ENCODE data around the gene C17orf113.

C17orf113 gene

DNA sequence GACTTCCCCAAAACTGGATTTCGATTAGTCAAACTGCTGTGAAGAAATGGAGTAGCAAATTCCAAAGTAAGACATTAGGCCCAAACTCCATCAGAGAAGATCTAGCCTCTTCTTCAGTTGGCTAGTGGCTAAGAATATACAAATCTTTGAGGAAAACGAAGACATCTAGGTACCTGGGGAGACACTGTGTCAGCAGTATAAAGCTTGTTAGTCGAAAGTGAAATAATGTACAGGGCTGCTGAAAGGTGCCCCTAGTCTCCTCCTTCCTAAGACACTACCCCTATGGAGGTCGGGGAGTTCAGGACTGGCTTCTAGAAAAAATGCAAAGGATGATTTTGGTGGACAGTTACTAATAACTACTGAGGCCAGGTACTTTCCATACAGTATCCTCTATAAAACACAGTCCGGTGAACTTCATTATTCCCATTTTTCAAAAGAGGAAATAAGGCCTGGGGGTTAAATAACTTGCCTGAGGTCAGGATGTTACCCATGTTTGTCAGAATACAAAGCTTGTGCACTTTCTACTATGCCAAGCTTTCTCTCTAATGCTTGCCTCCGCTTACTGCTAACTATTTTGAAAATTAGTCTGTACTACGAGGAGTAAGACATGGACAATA, 48.1 kb downstream of the C17orf113 start:
- Mint-ChIP-seq H3K4me1 (ENCODE audit: low read depth) (peaks cover 7% of the 10 kb centered on the region), H3K36me3 (ENCODE audit: low read depth) (peaks cover 23% of the 10 kb centered on the region)

DNA sequence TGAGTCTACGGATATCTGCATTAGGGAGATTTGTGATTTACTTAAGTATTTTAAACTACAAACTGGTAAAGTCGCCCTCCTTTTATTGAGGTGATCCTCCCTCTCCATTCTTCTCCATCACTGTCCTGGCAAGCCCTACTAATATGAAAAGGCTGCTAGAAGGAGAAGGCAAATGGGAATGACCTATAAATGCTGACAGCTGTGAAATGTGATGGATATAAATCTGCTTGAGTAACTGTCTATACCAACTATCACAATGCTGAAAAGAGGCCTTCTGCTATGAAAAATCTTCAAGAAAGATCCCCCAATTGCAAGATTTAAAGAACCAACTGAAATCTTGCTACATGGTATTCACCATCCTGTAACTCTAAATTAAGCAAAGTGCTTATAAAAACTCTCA, 48.7 kb downstream of the C17orf113 start:
- H3K4me3 Mint-ChIP-seq: no peak overlapping the region
- H3K4me1 Mint-ChIP-seq (ENCODE audit: low read depth): peaks cover 7% of the 10 kb centered on the region
- H3K27me3 Mint-ChIP-seq (ENCODE audit: low read depth): no peaks in the 10 kb centered on the region
- DNase-seq (ENCODE audit: low spot score): no peak
- no peak overlapping the region for H3K27ac Mint-ChIP-seq
- H3K36me3 Mint-ChIP-seq (ENCODE audit: low read depth): peaks cover 26% of the 10 kb centered on the region
- no peaks in the 10 kb centered on the region for H3K9me3 Mint-ChIP-seq

More for the DNA sequence above, 48.1 kb downstream of the C17orf113 start:
- Mint-ChIP-seq H3K4me3 (no peak overlapping the region), H3K9me3 (no peaks in the 10 kb centered on the region), H3K27me3 (ENCODE audit: low read depth) (no peaks in the 10 kb centered on the region), H3K27ac (no peak overlapping the region)
- no peak for DNase-seq (ENCODE audit: low spot score)

DNA sequence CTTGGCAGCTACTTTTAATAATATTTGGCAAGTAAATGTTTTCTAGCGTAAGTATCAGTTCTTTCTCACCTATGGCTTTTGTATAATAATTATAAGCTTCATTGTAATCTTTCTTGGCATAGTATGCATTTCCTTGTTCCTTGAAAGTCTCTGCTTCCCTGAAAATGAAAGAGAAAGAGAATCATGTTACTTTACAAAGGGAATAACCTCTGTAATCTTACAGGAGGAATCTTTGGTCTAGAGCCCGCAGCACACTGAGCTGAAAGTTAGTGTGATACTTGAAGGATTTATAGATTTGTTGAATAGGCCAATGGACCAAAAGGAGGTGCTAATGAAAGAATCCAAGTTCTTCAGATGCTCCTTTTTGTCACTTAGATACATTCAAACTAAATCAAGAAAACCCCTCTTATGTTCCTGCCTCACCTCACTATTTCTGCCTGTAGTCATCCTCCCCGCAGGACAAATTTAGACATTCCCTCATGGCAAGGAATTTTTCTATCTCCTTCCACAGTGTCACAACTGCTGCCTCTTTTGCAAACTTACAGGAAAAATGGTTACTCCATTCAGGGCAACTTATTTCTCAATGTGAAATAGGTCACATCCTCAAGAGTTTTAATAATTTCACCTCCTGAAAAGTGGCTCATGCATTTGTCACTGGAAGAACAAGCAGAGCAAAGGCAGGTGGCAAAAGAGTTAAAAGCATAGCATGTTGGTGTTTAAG, 49.8 kb downstream of the C17orf113 start:
- H3K4me1 Mint-ChIP-seq (ENCODE audit: low read depth): peaks cover 7% of the 10 kb centered on the region
- H3K9me3 Mint-ChIP-seq: no peaks in the 10 kb centered on the region
- no peak for DNase-seq (ENCODE audit: low spot score)
- H3K27ac Mint-ChIP-seq: no peak overlapping the region
- H3K4me3 Mint-ChIP-seq: no peak overlapping the region
- peaks cover 34% of the 10 kb centered on the region for H3K36me3 Mint-ChIP-seq (ENCODE audit: low read depth)
- no peaks in the 10 kb centered on the region for H3K27me3 Mint-ChIP-seq (ENCODE audit: low read depth)

DNA sequence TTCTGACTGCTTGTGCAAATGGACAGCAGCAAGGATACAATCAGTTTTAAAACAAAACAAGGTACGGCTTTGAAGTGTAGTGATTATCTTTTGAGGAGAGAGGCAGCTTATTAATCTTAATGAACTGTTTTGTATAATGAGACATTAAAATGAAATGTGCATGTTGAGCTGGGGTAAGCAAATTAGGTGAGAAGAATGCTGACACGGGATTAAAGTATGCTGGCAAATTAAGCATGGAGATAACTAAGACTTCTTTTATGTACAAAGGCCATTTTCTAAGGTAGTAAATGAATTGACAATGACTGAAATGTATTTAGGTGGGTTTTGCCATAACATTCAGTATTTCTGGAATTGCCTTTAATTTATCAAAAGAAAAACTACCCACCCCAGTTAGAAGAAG, 51.9 kb downstream of the C17orf113 start:
- Mint-ChIP-seq H3K27ac (peak overlapping the region; percentile 5), H3K27me3 (ENCODE audit: low read depth) (no peaks in the 10 kb centered on the region), H3K4me1 (ENCODE audit: low read depth) (peaks cover 3% of the 10 kb centered on the region), H3K9me3 (no peaks in the 10 kb centered on the region), H3K36me3 (ENCODE audit: low read depth) (peaks cover 44% of the 10 kb centered on the region), H3K4me3 (no peak overlapping the region)
- DNase-seq (ENCODE audit: low spot score): no peak

DNA sequence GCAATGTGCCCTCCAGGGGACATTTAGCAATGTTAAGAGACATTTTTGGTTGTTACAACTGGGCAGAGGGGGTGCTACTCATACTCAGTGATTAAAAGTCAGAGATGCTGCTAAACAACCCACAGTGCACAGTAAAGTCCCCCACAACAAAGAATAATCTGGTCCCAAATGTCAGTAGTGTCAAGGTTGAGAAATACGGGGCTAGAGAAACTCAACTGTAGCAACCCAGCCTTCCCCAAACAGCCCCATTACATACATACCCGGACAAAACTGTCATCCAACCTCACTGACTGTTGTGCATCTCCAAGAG, 53.6 kb downstream of the C17orf113 start:
- Mint-ChIP-seq H3K4me3 (no peak overlapping the region), H3K36me3 (ENCODE audit: low read depth) (peaks cover 37% of the 10 kb centered on the region), H3K4me1 (ENCODE audit: low read depth) (no peaks in the 10 kb centered on the region), H3K9me3 (no peaks in the 10 kb centered on the region), H3K27ac (no peak overlapping the region), H3K27me3 (ENCODE audit: low read depth) (no peaks in the 10 kb centered on the region)
- DNase-seq (ENCODE audit: low spot score): no peak

DNA sequence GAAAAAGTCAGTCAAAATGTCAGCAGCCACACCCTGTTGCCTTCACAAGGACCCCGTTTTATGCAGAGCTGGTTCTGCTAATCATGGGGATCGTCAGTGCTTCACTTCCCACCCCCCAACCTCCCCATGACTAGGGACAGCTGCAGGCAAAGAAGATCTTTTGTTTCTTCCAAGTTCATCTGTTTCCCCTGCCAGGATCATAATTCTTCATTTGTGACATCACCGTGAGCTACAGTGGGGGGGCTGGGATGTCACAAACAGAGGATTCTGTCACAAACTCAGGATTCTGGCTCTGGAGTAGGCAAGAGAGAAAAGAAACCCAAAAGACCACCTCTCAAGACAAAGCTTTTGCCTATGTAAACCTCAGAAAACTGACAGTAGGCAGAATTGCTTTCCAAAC, 57.8 kb downstream of the C17orf113 start:
- Mint-ChIP-seq H3K4me1 (ENCODE audit: low read depth) (no peaks in the 10 kb centered on the region), H3K27me3 (ENCODE audit: low read depth) (no peaks in the 10 kb centered on the region), H3K27ac (no peak overlapping the region), H3K36me3 (ENCODE audit: low read depth) (peaks cover 61% of the 10 kb centered on the region), H3K4me3 (no peak overlapping the region), H3K9me3 (no peaks in the 10 kb centered on the region)
- DNase-seq (ENCODE audit: low spot score): no peak

DNA sequence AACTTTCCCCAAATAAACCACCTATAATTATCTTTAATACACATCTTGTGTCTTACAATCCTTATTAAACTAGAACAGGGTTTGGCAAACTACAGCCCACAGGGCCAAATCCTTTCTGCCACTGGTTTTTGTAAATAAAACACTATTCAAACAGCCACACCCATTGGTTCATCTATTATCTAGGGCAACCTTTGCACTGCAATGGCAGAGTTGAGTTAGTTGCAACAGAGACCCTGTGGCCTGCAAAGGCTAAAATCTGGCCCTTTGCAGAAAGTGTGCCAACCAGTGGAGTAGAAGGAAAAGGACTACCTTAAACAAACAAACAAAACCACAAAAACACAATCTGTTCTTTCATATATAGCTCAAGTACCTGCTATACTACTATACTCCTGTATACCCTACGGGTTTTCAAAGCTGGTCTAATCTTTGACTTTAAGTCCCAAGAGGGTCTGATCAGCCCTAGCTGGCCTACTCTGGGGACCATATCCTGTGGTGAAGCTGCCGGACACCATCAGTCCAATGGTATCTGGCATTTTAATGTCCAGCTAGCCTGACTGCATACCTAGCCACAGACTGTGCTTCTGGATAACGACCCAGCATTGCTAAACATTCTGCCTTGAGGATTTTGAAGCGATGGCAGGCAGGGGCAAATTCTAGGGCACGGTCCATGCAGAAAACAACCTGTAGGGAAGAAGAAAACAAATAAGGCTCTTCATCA, 60.5 kb downstream of the C17orf113 start:
- Mint-ChIP-seq H3K4me3 (no peak overlapping the region), H3K36me3 (ENCODE audit: low read depth) (peaks cover 68% of the 10 kb centered on the region), H3K27me3 (ENCODE audit: low read depth) (no peaks in the 10 kb centered on the region), H3K9me3 (no peaks in the 10 kb centered on the region), H3K4me1 (ENCODE audit: low read depth) (no peaks in the 10 kb centered on the region), H3K27ac (no peak overlapping the region)
- DNase-seq (ENCODE audit: low spot score): no peak

DNA sequence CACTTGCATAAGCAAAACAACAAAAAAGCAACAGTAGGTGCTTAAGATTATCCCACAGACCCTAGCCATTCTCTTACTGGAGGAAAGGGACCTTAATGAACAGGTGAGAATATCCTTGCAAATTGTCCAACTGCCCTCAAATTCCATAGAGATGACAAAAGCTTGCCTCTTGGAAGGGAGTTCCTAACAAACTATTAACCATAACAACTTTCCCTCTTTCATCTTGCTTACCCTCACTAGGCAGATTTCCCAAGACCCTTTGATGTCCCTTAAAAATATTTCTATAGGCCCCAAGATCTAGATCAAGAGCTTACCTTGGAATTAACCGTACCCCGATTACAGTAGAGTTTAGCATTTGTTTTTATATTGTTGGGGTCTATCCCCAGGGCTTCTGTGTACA, 62.0 kb downstream of the C17orf113 start:
- Mint-ChIP-seq H3K4me3 (no peak overlapping the region), H3K9me3 (no peaks in the 10 kb centered on the region), H3K4me1 (ENCODE audit: low read depth) (no peaks in the 10 kb centered on the region), H3K36me3 (ENCODE audit: low read depth) (peaks cover 66% of the 10 kb centered on the region), H3K27me3 (ENCODE audit: low read depth) (no peaks in the 10 kb centered on the region), H3K27ac (peak overlapping the region; percentile 32)
- DNase-seq (ENCODE audit: low spot score): no peak
